HL-60 (cell line): ENCODE results near the gene SHANK2.

Experiments
- POLR2AphosphoS5 ChIP-seq: IDR thresholded peaks from 2 replicates; pipeline ENCODE4 v1.6.1; 2012; ENCODE audit warnings: low read depth
- TF ChIP-seq, protein P1 (sequence below): IDR thresholded peaks from one replicate; pipeline ENCODE4 v1.5.1; 2011; ENCODE audit warnings: low read length, control low read depth, inconsistent platforms; ENCODE audit not compliant: insufficient read depth

- TF ChIP-seq, protein P1, sequence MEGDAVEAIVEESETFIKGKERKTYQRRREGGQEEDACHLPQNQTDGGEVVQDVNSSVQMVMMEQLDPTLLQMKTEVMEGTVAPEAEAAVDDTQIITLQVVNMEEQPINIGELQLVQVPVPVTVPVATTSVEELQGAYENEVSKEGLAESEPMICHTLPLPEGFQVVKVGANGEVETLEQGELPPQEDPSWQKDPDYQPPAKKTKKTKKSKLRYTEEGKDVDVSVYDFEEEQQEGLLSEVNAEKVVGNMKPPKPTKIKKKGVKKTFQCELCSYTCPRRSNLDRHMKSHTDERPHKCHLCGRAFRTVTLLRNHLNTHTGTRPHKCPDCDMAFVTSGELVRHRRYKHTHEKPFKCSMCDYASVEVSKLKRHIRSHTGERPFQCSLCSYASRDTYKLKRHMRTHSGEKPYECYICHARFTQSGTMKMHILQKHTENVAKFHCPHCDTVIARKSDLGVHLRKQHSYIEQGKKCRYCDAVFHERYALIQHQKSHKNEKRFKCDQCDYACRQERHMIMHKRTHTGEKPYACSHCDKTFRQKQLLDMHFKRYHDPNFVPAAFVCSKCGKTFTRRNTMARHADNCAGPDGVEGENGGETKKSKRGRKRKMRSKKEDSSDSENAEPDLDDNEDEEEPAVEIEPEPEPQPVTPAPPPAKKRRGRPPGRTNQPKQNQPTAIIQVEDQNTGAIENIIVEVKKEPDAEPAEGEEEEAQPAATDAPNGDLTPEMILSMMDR, result no peak
- no peak for TF ChIP-seq POLR2AphosphoS5
Measured at GRCh38 chr11:71279916-71280645, 27.7 kb upstream of the SHANK2 start.
